ENCODE measurements around the gene EFNA2. TPM values are rescaled to one million over a fixed set of nuclear protein-coding genes. Genes with fewer than 3 reads are reported as not detected.

The EFNA2 gene
- total RNA-seq, 1 experiment from 2014 or later: not detected

- peaks cover 3% of the 10 kb centered on the region for H3K36me3 ChIP-seq
- H3K27me3 ChIP-seq: peaks cover 3% of the 10 kb centered on the region
- DNase-seq: no peak
- H3K9me3 ChIP-seq: no peaks in the 10 kb centered on the region
- H3K4me3 ChIP-seq: no peak overlapping the region
These were observed 1.2 kb upstream of the EFNA2 start for GRCh38 chr19:1284293-1284978.

DNA sequence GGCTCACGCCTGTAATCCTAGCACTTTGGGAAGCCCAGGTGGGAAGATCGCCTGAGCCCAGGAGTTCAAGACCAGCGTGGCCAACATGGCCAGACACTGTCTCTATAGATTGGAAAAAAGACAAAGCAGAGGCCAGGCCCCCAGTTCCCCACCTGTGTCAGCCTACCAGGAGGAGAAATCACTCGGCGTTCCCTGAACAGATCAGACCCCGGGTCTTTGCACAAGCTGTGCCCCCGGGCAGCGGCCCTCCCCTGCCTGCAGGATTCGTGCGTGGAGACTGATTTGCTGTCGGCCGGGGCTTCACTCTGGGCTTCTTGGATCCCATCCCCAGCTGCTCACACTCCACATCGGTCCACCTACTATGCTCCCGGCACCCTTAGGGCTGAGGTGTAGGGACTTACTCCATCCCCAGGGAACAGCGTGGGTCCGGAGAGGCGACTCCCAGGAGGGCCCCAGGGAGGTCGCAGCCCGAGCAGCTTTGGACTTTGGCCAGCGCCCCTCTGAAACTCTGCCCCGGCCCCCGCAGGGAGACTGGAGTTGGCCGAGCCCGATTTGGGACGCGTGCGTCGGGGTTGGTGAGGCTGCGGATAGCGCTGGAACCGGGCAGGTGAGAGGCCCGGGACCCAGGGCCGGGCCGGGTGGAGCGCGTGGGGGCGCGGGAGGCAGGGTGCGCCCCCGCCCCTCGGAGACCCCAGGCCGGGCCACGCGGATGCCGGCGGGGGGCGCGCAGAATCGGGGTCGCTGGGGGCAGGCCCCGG lies 515 bp upstream of the EFNA2 start:
- Histone ChIP-seq H3K4me3 (no peak overlapping the region), H3K9me3 (no peaks in the 10 kb centered on the region), H3K27me3 (peaks cover 3% of the 10 kb centered on the region), H3K36me3 (no peaks in the 10 kb centered on the region; the same call in 1 of the 2 replicates)
- no peak for DNase-seq

GRCh38 chr19:1286487-1287353 lies 1.0 kb downstream of the EFNA2 start:
- H3K27me3 ChIP-seq: peaks cover 3% of the 10 kb centered on the region
- DNase-seq: no peak
- H3K4me3 ChIP-seq: no peak overlapping the region
- no peaks in the 10 kb centered on the region for H3K36me3 ChIP-seq
- no peaks in the 10 kb centered on the region for H3K9me3 ChIP-seq

DNA sequence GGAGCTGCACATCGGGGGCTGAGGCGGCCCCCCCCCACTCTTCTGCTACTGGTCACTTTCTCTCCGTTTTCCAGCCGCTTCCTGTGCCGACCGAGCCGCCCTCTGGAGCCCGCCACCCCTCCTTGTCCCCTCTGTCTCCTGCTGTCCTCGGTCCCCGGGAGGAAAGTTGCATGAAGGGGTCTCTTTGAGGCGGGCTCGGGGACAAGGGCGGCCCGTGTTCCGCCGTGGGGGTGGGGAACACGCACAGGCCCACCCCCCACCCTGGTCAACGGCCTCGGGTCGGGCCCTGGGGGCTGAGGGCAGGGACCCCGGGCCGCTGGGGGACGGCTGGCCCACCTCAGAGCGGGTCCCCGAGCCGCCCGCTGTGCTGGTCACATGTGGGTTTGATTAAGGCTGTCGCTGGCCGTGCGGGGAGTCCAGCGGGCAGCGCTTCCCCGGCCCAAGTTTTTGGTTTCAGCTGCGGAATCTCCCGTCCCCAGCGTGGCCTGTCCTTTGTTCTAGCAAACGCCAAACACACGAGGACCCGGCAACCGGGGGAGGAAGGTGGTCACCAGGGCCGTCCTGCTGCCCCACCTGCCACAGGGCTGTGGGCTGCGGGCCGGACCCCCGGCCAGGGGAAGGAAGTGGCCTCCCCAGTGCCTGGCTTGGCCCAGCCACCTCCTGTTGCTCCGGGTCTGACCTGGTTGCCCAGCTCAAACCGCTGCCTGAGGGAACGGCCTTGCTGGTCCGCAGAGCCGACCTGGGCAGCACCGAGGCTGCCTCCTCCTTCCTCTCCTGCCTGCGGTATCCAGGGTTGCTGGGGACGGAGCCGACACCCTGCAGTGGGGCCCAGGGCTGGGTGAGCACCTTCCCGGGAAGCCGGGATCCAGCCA lies 1.9 kb downstream of the EFNA2 start:
- Histone ChIP-seq H3K36me3 (no peaks in the 10 kb centered on the region), H3K4me3 (no peak overlapping the region), H3K9me3 (no peaks in the 10 kb centered on the region), H3K27me3 (peaks cover 3% of the 10 kb centered on the region)
- no peak for DNase-seq

GRCh38 chr19:1288226-1288612 lies 2.5 kb downstream of the EFNA2 start:
- no peak for DNase-seq
- Histone ChIP-seq H3K4me3 (no peak overlapping the region), H3K9me3 (no peaks in the 10 kb centered on the region), H3K27me3 (peaks cover 3% of the 10 kb centered on the region), H3K36me3 (no peaks in the 10 kb centered on the region)

- Histone ChIP-seq H3K9me3 (no peaks in the 10 kb centered on the region), H3K36me3 (no peaks in the 10 kb centered on the region), H3K27me3 (peaks cover 3% of the 10 kb centered on the region), H3K4me3 (no peak overlapping the region)
- DNase-seq: no peak
These were observed 3.4 kb downstream of the EFNA2 start for GRCh38 chr19:1288833-1289685.

DNA sequence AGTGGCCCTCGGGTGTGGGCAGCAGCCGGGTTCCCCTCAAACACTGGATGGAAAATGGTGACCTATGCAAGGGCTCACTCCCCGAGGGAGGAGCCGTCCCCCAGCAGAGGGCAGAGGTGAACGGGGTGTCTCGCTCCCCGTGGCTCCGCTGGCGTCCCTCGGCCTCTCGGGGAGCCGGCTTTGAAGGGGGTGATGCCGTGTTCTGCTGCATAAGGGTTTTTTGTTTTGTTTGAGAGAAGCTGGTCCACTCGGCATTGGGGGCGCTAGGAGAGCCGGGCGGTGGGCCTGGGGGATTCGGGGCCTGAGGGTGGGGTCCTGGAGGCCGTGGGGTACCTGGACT lies 4.0 kb downstream of the EFNA2 start:
- Histone ChIP-seq H3K27me3 (peaks cover 3% of the 10 kb centered on the region), H3K36me3 (no peaks in the 10 kb centered on the region), H3K4me3 (no peak overlapping the region), H3K9me3 (no peaks in the 10 kb centered on the region)
- no peak for DNase-seq

DNA sequence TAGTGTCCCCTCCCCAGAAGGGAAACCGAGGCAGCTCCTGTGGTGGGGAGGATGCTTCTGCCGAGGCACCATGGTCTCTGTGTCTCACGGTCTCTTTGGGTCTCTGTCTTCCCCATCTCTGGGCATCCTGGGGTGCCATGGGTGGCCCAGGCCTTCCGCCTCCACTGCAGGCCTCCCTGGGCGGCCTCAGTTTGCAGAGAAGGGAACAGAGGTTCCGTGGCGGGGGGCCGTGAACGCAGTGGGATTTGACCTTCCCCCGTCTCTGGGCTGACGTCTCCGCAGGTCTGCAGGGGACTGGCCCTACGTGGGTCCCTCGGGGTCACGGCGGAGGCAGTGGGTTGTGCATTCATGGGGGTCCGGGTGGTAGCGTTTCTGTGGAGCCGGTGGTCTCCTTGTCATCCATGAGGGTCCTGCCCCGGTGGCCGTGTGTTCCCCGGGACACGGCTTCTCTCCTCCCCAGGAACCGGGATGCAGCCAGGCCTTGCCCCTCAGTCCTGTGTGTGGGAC lies 4.6 kb downstream of the EFNA2 start:
- Histone ChIP-seq H3K36me3 (no peaks in the 10 kb centered on the region), H3K9me3 (no peaks in the 10 kb centered on the region), H3K4me3 (no peak overlapping the region), H3K27me3 (no peaks in the 10 kb centered on the region; the same call in 1 of the 2 replicates)
- no peak for DNase-seq

DNA sequence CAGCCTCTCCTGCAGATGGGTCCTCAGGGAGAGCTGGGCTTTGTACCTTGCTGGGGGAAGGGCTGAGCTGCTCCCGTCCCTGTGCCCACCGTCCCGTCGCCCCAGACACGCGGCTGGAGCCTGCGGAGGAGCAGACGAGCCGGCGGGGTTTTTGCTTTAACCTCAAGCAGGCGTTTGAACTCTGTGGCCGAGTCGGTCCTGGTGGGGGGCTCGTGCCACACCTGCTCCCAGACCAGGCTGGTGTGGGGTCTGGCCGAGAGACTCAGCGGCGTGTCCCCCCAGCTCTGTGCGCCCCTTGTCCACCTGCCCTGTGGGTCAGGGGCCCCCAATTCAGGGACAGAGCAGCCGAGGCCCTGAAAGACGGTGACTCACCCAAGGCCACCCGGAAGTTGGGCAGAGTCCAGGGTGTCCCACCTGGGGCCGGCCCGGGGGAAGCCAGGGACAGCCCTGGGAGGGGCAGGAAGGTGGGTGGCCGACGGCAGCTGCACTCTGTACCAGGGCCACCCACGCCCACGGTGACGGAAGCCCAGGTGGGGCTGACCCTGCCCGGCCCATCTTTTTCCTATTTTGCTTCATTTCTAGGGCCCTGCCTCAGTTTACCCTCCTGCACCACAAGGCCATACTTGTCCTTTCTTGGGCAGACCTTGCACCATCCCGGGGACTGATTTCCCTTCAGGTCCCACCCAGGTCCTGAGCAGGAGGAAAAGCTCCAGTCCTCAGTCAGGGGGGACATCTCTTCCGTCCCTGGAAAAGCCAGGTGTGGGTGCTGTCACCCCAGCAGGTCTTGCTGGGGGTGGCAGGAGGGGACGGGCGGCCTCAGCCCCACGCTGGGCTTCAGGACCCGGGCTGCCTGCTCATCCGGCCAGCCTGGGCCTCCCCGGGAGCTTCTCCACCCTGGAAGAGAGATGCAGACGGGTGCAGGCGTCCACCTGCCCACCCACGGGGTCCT lies 5.3 kb downstream of the EFNA2 start:
- Histone ChIP-seq H3K27me3 (no peaks in the 10 kb centered on the region; the same call in 1 of the 2 replicates), H3K4me3 (no peak overlapping the region), H3K36me3 (no peaks in the 10 kb centered on the region), H3K9me3 (no peaks in the 10 kb centered on the region)
- no peak for DNase-seq

DNA sequence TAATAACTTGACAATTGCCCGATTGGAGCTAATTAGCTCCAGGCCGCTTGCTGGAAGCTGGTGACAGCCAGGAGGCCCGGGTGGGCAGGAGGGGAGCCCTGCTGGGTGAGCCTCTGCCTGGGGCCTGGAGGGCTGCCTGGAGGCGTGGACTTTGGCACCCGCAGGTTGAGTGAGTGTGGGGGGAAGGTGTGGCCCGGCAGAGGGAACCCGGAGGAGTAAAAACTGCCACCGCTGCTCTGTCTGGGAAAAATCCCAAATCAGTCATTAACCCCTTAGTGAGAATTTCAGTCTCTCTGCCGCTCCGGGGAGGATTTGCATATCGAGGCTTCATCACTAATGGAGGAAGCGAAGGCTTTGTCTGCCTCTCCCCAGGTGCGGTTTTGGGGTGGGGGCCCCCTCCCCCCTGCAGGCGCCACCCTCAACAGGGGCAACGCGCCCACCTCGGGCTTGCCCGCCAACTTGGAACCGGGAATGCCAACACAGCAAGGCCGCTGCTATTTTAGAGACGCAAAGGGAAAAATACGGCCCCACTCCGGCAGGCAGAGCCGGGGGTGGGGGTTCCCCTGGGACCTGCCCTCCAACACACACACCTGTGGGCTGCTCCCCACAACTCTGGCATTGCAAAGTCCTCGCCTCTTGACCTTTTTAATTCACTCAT lies 6.2 kb downstream of the EFNA2 start:
- DNase-seq: no peak
- no peaks in the 10 kb centered on the region for H3K36me3 ChIP-seq
- H3K27me3 ChIP-seq: no peaks in the 10 kb centered on the region; the same call in 1 of the 2 replicates
- H3K4me3 ChIP-seq: no peak overlapping the region
- H3K9me3 ChIP-seq: no peaks in the 10 kb centered on the region

- no peak overlapping the region for H3K4me3 ChIP-seq
- no peaks in the 10 kb centered on the region for H3K36me3 ChIP-seq
- no peaks in the 10 kb centered on the region for H3K9me3 ChIP-seq
- H3K27me3 ChIP-seq: no peaks in the 10 kb centered on the region
- no peak for DNase-seq
These were observed 6.9 kb downstream of the EFNA2 start for GRCh38 chr19:1292419-1293151.

GRCh38 chr19:1293782-1294604 lies 8.3 kb downstream of the EFNA2 start:
- Histone ChIP-seq H3K36me3 (no peaks in the 10 kb centered on the region), H3K9me3 (no peaks in the 10 kb centered on the region), H3K4me3 (no peak overlapping the region), H3K27me3 (no peaks in the 10 kb centered on the region)
- no peak for DNase-seq

DNA sequence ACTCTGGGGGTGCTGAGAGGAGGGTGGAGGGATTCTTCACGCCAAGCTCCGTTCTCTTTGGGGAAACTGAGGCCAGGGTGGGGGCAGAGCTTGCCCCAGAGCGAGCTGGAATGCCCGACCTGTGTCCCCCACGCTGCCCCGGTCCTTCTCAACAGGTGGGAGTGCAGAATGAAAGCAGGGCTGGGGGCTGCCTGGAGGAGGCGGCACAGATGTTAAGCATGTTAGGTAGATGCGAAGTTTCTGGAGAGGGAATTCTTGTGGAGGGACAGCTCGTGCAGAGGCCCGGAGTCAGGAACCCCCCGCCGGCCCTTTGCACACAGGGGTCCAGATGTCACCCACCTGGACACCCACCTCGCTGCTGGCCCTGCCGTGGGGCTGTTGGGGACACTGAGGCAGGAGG lies 9.0 kb downstream of the EFNA2 start:
- no peak for DNase-seq
- no peaks in the 10 kb centered on the region for H3K27me3 ChIP-seq
- no peaks in the 10 kb centered on the region for H3K36me3 ChIP-seq
- H3K4me3 ChIP-seq: no peak overlapping the region
- H3K9me3 ChIP-seq: no peaks in the 10 kb centered on the region

Data from MG63 (cell line).